A673 (cell line): ENCODE measurements around the gene EGR4. TPM values are rescaled to one million over a fixed set of nuclear protein-coding genes. Genes with fewer than 3 reads are reported as not detected.

Experiments used
- BruUV-seq: library from RNA; stranded (reverse); fragments of 400-500 nt; replicated peaks from 2 replicates; lab custom pipeline; 2021; lab: Mats Ljungman, UMichigan
- CTCF ChIA-PET: fragments of 300-600 bp; sonication (Branson Sonifier 250); formaldehyde crosslinking; loops from one replicate; lab custom pipeline; 2022; ENCODE audit warnings: antibody characterized with exemption; lab: Charles Lee
- POLR2A ChIA-PET: fragments of 300-600 bp; sonication (Branson Sonifier 250); formaldehyde crosslinking; loops from one replicate; lab custom pipeline; 2022; ENCODE audit warnings: antibody characterized with exemption; ENCODE audit not compliant: low non-redundant PET; lab: Charles Lee
- DNase-seq: peaks from one replicate; pipeline ENCODE4 v3.0.0-alpha.2; 2015; ENCODE audit warnings: low spot score
- H3K27ac ChIP-seq: fragments of 200-600 bp; sonication (generic); 2 replicates; pipeline ENCODE4 v1.5.1; 2016; ENCODE audit warnings: mixed run types, low read depth, mild to moderate bottlenecking, mixed read lengths, antibody characterized with exemption, low read length; ENCODE audit not compliant: poor library complexity, severe bottlenecking
- H3K27me3 ChIP-seq: fragments of 200-600 bp; sonication (generic); replicated peaks from 2 replicates; pipeline ENCODE4 v1.6.1; 2017; ENCODE audit warnings: mixed run types, low read depth, mild to moderate bottlenecking, mixed read lengths, antibody characterized with exemption, low read length; ENCODE audit not compliant: insufficient read depth, poor library complexity
- H3K36me3 ChIP-seq: fragments of 200-600 bp; sonication (generic); 2 replicates; pipeline ENCODE4 v1.6.1; 2016; ENCODE audit warnings: mixed run types, mild to moderate bottlenecking, mixed read lengths, antibody characterized with exemption, low read length; ENCODE audit not compliant: insufficient read depth, poor library complexity, severe bottlenecking
- H3K4me1 ChIP-seq: fragments of 200-600 bp; sonication (generic); 2 replicates; pipeline ENCODE4 v1.6.1; 2017; ENCODE audit warnings: mixed run types, mild to moderate bottlenecking, mixed read lengths, antibody characterized with exemption, low read length; ENCODE audit not compliant: insufficient read depth, poor library complexity, severe bottlenecking
- H3K4me3 ChIP-seq: fragments of 200-600 bp; sonication (generic); 2 replicates; pipeline ENCODE4 v1.5.1; 2016; ENCODE audit warnings: low read depth, mixed run types, mild to moderate bottlenecking, mixed read lengths, low read length; ENCODE audit not compliant: poor library complexity, severe bottlenecking
- H3K9me3 ChIP-seq: fragments of 200-600 bp; sonication (generic); 2 replicates; pipeline ENCODE4 v1.6.1; 2016; ENCODE audit warnings: mixed run types, low read depth, mild to moderate bottlenecking, mixed read lengths, antibody characterized with exemption, low read length; ENCODE audit not compliant: poor library complexity, severe bottlenecking
- CTCF ChIP-seq: fragments of 300-800, 200-600 bp; sonication (generic); conservative IDR thresholded peaks from 2 replicates; pipeline ENCODE4 v1.5.1; 2017; ENCODE audit warnings: low read depth, mild to moderate bottlenecking, antibody characterized with exemption, low read length, moderate library complexity, mixed read lengths
- EZH2 ChIP-seq: fragments of 200-600 bp; sonication (generic); IDR thresholded peaks from 2 replicates; pipeline ENCODE4 v1.6.1; 2017; ENCODE audit warnings: borderline replicate concordance, low read depth, mild to moderate bottlenecking, mixed read lengths, antibody characterized with exemption, low read length; ENCODE audit not compliant: poor library complexity, severe bottlenecking
- intact Hi-C: fragments of 100-400 bp; cut with micrococcal nuclease; formaldehyde crosslinking; loops from one replicate; pipeline ENCODE4 v1.10.0; 2022; ENCODE audit not compliant: unreplicated experiment
- total RNA-seq: library from RNA; stranded (reverse); gene quantifications from 2 replicates; pipeline ENCODE4 v1.2.3, GENCODE V29; 2021

Gene EGR4
- total RNA-seq, 1 experiment from 2014 or later: 1.9 TPM

DNA sequence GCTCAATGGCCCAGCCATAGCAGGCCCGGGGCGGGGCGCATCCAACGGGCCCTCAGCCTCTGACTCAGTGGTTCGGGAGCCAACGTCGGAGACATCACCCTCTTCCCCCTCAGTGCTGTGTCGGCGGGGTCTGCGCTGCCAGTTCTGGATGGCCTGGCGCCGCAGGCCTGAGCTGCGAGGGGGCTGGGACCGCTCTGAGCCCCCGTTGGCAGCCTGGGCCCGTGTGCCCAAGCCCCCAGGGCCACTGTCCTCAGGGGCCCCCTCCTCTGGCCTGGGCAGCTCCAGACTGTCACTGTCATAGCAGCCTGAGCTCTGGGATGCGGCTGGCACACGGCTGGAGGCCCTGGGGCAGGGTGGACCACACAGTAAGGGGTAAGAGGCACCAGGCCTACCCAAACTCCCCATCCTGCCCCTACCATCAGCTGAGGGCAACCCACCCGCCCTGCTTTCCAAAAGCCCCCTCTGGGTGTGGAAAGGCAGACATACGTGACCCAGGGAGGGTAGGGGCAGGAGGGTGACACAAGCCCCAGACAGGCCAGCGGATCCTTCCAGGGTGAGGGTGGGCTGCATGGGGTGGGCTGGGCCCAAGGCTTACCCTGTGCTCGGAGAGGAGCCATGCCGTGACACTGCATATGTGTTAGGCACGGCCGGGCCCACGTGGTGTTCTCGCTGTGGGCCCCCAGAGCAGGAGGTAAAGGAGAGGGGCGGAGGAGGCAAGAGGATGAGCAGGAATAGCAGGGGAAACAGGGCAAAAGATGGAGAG lies 27.9 kb downstream of the EGR4 start:
- H3K27ac ChIP-seq: no peak overlapping the region
- BruUV-seq: no TSS peak
- no peak overlapping the region for H3K4me3 ChIP-seq
- POLR2A ChIA-PET: no interaction called here
- no peaks in the 10 kb centered on the region for H3K27me3 ChIP-seq
- DNase-seq: no peak
- intact Hi-C loops: no loop called here
- H3K4me1 ChIP-seq: no peaks in the 10 kb centered on the region
- no peak for TF ChIP-seq CTCF
- TF ChIP-seq EZH2: no peak
- no peaks in the 10 kb centered on the region for H3K9me3 ChIP-seq
- H3K36me3 ChIP-seq: no peaks in the 10 kb centered on the region
- CTCF ChIA-PET: no interaction called here

- no peak overlapping the region for H3K27ac ChIP-seq
- TF ChIP-seq EZH2 (no peak), CTCF (no peak)
- DNase-seq: no peak
- CTCF ChIA-PET: no interaction called here
- H3K27me3 ChIP-seq: no peaks in the 10 kb centered on the region
- BruUV-seq: no TSS peak
- H3K4me3 ChIP-seq: no peak overlapping the region
- intact Hi-C loops: no loop called here
- H3K9me3 ChIP-seq: no peaks in the 10 kb centered on the region
- POLR2A ChIA-PET: no interaction called here
- H3K4me1 ChIP-seq: no peaks in the 10 kb centered on the region
- H3K36me3 ChIP-seq: no peaks in the 10 kb centered on the region
These were observed 28.6 kb downstream of the EGR4 start for GRCh38 chr2:73264783-73265182.

DNA sequence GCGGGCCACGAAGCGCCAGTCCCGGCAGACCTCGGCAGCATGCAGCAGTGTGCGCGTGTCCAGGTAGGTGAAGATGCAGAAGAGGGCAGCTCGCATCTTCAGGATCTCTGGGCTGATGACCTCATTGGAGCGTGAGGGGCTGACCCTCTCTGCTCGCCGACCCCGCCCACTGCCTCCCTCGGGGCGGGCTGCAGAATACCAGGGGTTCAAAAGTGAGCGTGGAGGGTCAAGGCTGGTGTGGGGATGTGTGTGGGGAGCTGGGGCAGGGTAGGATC lies 29.1 kb downstream of the EGR4 start:
- no peaks in the 10 kb centered on the region for H3K9me3 ChIP-seq
- TF ChIP-seq CTCF (no peak), EZH2 (no peak)
- H3K4me1 ChIP-seq: no peaks in the 10 kb centered on the region
- no peak overlapping the region for H3K4me3 ChIP-seq
- BruUV-seq: no TSS peak
- intact Hi-C loops: no loop called here
- no peak for DNase-seq
- H3K27me3 ChIP-seq: no peaks in the 10 kb centered on the region
- H3K36me3 ChIP-seq: no peaks in the 10 kb centered on the region
- no peak overlapping the region for H3K27ac ChIP-seq
- ChIA-PET CTCF (interaction anchor here (0.6 kb wide), 1 partner anchor 13 kb away, joined by 3 read pairs; no protein-coding TSS in a partner anchor), POLR2A (no interaction called here)
